Caco-2 (cell line): ENCODE measurements around the gene PHYHIPL. TPM values are rescaled to one million over a fixed set of nuclear protein-coding genes. Genes with fewer than 3 reads are reported as not detected.

Source experiments
- BruUV-seq: library from RNA; stranded (reverse); fragments of 400-500 nt; replicated peaks from 2 replicates; lab custom pipeline; 2021; lab: Mats Ljungman, UMichigan
- CTCF ChIA-PET: fragments of 300-600 bp; sonication (Branson Sonifier 250); formaldehyde crosslinking; loops from one replicate; lab custom pipeline; 2022; ENCODE audit warnings: antibody characterized with exemption; lab: Charles Lee
- POLR2A ChIA-PET: fragments of 300-600 bp; sonication (Branson Sonifier 250); formaldehyde crosslinking; loops from one replicate; lab custom pipeline; 2022; ENCODE audit warnings: antibody characterized with exemption; lab: Charles Lee
- DNase-seq, 2 experiments: peaks; one replicate each; pipeline versions ENCODE4 v3.0.0 to v3.0.0-alpha.2; 2020 to 2022
- H3K27me3 ChIP-seq: replicated peaks from 2 replicates; pipeline ENCODE4 v1.6.0; 2011; ENCODE audit warnings: low read length; ENCODE audit not compliant: control insufficient read depth, insufficient read depth
- H3K36me3 ChIP-seq: 2 replicates; pipeline ENCODE4 v1.5.1; 2011; ENCODE audit warnings: low read length; ENCODE audit not compliant: control insufficient read depth, insufficient read depth
- H3K4me1 ChIP-seq: fragments of 250-450 bp; sonication (Bioruptor Pico); 2 replicates; pipeline ENCODE4 v1.5.1; 2020; ENCODE audit warnings: mild to moderate bottlenecking
- H3K4me3 ChIP-seq: 2 replicates; pipeline ENCODE4 v1.5.1; 2011; ENCODE audit warnings: low read depth, mild to moderate bottlenecking, control low read depth, low read length
- H3K9me3 ChIP-seq: fragments of 250-450 bp; sonication (Bioruptor Pico); 2 replicates; pipeline ENCODE4 v1.5.1; 2020; ENCODE audit warnings: mild to moderate bottlenecking, moderate library complexity
- H3K27ac Mint-ChIP-seq: one replicate; pipeline ENCODE4 v1.8.0; 2022; ENCODE audit warnings: mixed read lengths; ENCODE audit not compliant: unreplicated experiment
- H3K27me3 Mint-ChIP-seq: one replicate; pipeline ENCODE4 v1.8.0; 2022; ENCODE audit warnings: mixed read lengths; ENCODE audit not compliant: insufficient read depth, unreplicated experiment
- H3K36me3 Mint-ChIP-seq: one replicate; pipeline ENCODE4 v1.8.0; 2022; ENCODE audit warnings: mild to moderate bottlenecking, mixed read lengths; ENCODE audit not compliant: insufficient read depth, unreplicated experiment
- H3K4me1 Mint-ChIP-seq: one replicate; pipeline ENCODE4 v1.8.0; 2022; ENCODE audit warnings: low read depth, mixed read lengths; ENCODE audit not compliant: unreplicated experiment
- H3K4me3 Mint-ChIP-seq: one replicate; pipeline ENCODE4 v1.8.0; 2022; ENCODE audit warnings: mild to moderate bottlenecking, moderate library complexity, mixed read lengths; ENCODE audit not compliant: unreplicated experiment
- H3K9me3 Mint-ChIP-seq: one replicate; pipeline ENCODE4 v1.8.0; 2022; ENCODE audit warnings: mixed read lengths; ENCODE audit not compliant: unreplicated experiment
- CTCF ChIP-seq, 2 experiments: fragments of 200-600 bp in 1 of 2; IDR thresholded peaks; 1 replicate in 1 of 2; 2 replicates in 1 of 2; pipeline versions ENCODE4 v1.5.1 to v1.8.0; 2011 to 2022; ENCODE audit warnings: antibody characterized with exemption in 1 of 2, control low read depth in 1 of 2, inconsistent platforms in 1 of 2, low read depth in 1 of 2, low read length in 1 of 2, mild to moderate bottlenecking in 1 of 2, moderate library complexity in 1 of 2; ENCODE audit not compliant: insufficient read depth in 1 of 2, severe bottlenecking in 1 of 2, unreplicated experiment in 1 of 2
- intact Hi-C: fragments of 100-400 bp; cut with micrococcal nuclease; formaldehyde crosslinking; loops from one replicate; pipeline ENCODE4 v1.10.0; 2022; ENCODE audit not compliant: unreplicated experiment
- total RNA-seq: library from RNA; stranded (reverse); gene quantifications from 2 replicates; pipeline ENCODE4 v1.2.3, GENCODE V29; 2022

PHYHIPL gene
- total RNA-seq, 1 experiment from 2014 or later, result 48.1 TPM

- CTCF ChIA-PET, result interaction anchor here (0.7 kb wide), 1 partner anchor 628 kb away, joined by 3 read pairs; no protein-coding TSS in a partner anchor
- no peak overlapping the region for H3K27ac Mint-ChIP-seq
These were observed 64.2 kb downstream of the PHYHIPL start for GRCh38 chr10:59240582-59241183.

GRCh38 chr10:59242057-59242456 lies 65.6 kb downstream of the PHYHIPL start:
- TF ChIP-seq CTCF (IDR thresholded peaks at IDR 0.05; ENCODE audit: insufficient read depth in 1 of 2, low read depth in 1 of 2, low read length in 1 of 2, severe bottlenecking in 1 of 2, unreplicated experiment in 1 of 2), result no peak
- Histone ChIP-seq H3K36me3 (peaks cover 10% of the 10 kb centered on the region; the same call in 1 of the 2 replicates), H3K27me3 (no peaks in the 10 kb centered on the region), H3K4me3 (no peak overlapping the region), H3K9me3 (no peaks in the 10 kb centered on the region; the same call in 1 of the 2 replicates), H3K4me1 (no peaks in the 10 kb centered on the region)
- Mint-ChIP-seq H3K36me3 (peaks cover 64% of the 10 kb centered on the region), H3K4me1 (peaks cover 13% of the 10 kb centered on the region), H3K4me3 (no peak overlapping the region), H3K27ac (no peak overlapping the region), H3K9me3 (peaks cover 10% of the 10 kb centered on the region), H3K27me3 (no peaks in the 10 kb centered on the region)
- CTCF ChIA-PET, result no interaction called here
- no TSS peak for BruUV-seq
- POLR2A ChIA-PET, result no interaction called here
- intact Hi-C loops, result loop anchor here (5.0 to 10.0 kb wide), 2 partner anchors 120 to 573 kb away; partner anchors contain the start of gene FAM13C
- no peak for DNase-seq

More at GRCh38 chr10:59240582-59241183, 64.2 kb downstream of the PHYHIPL start:
- BruUV-seq, result no TSS peak
- Histone ChIP-seq H3K4me1 (no peaks in the 10 kb centered on the region), H3K36me3 (peaks cover 10% of the 10 kb centered on the region; the same call in 1 of the 2 replicates), H3K4me3 (no peak overlapping the region), H3K27me3 (no peaks in the 10 kb centered on the region), H3K9me3 (no peaks in the 10 kb centered on the region; the same call in 1 of the 2 replicates)
- TF ChIP-seq CTCF (IDR thresholded peaks at IDR 0.05; ENCODE audit: insufficient read depth in 1 of 2, low read depth in 1 of 2, low read length in 1 of 2, severe bottlenecking in 1 of 2, unreplicated experiment in 1 of 2), result peak; percentile 82 to 89
- POLR2A ChIA-PET, result no interaction called here
- peaks cover 10% of the 10 kb centered on the region for H3K9me3 Mint-ChIP-seq
- no peak overlapping the region for H3K4me3 Mint-ChIP-seq
- peaks cover 13% of the 10 kb centered on the region for H3K4me1 Mint-ChIP-seq
- H3K36me3 Mint-ChIP-seq, result peaks cover 69% of the 10 kb centered on the region
- H3K27me3 Mint-ChIP-seq, result no peaks in the 10 kb centered on the region
- peak in 1 of 2 experiments; percentile 69 for DNase-seq
- intact Hi-C loops, result loop anchor here (1.0 to 10.0 kb wide), 6 partner anchors 122 to 574 kb away; partner anchors contain the start of gene FAM13C

- H3K4me3 Mint-ChIP-seq, result no peak overlapping the region
- ChIA-PET POLR2A (no interaction called here), CTCF (no interaction called here)
- Histone ChIP-seq H3K4me1 (no peaks in the 10 kb centered on the region), H3K36me3 (peaks cover 10% of the 10 kb centered on the region; the same call in 1 of the 2 replicates), H3K9me3 (no peaks in the 10 kb centered on the region; the same call in 1 of the 2 replicates), H3K27me3 (no peaks in the 10 kb centered on the region), H3K4me3 (no peak overlapping the region)
- no peak for TF ChIP-seq CTCF (IDR thresholded peaks at IDR 0.05; ENCODE audit: insufficient read depth in 1 of 2, low read depth in 1 of 2, low read length in 1 of 2, severe bottlenecking in 1 of 2, unreplicated experiment in 1 of 2)
- no TSS peak for BruUV-seq
- no peak overlapping the region for H3K27ac Mint-ChIP-seq
- H3K4me1 Mint-ChIP-seq, result peaks cover 13% of the 10 kb centered on the region
- intact Hi-C loops, result loop anchor here (5.0 to 10.0 kb wide), 2 partner anchors 119 to 572 kb away; partner anchors contain the start of gene FAM13C
- peaks cover 10% of the 10 kb centered on the region for H3K9me3 Mint-ChIP-seq
- H3K36me3 Mint-ChIP-seq, result peaks cover 67% of the 10 kb centered on the region
- H3K27me3 Mint-ChIP-seq, result no peaks in the 10 kb centered on the region
- DNase-seq, result no peak
These were observed 66.5 kb downstream of the PHYHIPL start for GRCh38 chr10:59242991-59243390.
